Measurements from ENCODE around the gene ARHGEF7. TPM values are rescaled to one million over a fixed set of nuclear protein-coding genes. Genes with fewer than 3 reads are reported as not detected.

The ARHGEF7 gene
- total RNA-seq, 2 experiments from 2014 or later = 39.5 to 51.3 TPM

GRCh38 chr13:111269508-111269907 is 154.4 kb downstream of the ARHGEF7 start:
- DNase-seq (ENCODE audit: low spot score) = no peak
- no peaks in the 10 kb centered on the region for H3K9me2 ChIP-seq (ENCODE audit: insufficient read depth, low read length)
- H3K4me3 ChIP-seq (ENCODE audit: low read depth, low read length, poor library complexity, severe bottlenecking) = no peak overlapping the region
- POLR2A ChIA-PET = no interaction called here
- CTCF ChIA-PET (ENCODE audit: unreplicated experiment) = no interaction called here
- no peaks in the 10 kb centered on the region for H3K9me3 ChIP-seq (ENCODE audit: low read length)
- BruUV-seq (replicated peaks) = no TSS peak
- H4K20me1 ChIP-seq (ENCODE audit: insufficient read depth, low read length) = no peaks in the 10 kb centered on the region
- no peak for TF ChIP-seq EZH2phosphoT487 (IDR thresholded peaks at IDR 0.05; ENCODE audit: borderline replicate concordance, low read depth, low read length)
- no peak for TF ChIP-seq CTCF (conservative IDR thresholded peaks at IDR 0.05; ENCODE audit: low read length)
- intact Hi-C loops (cut with micrococcal nuclease; ENCODE audit: unreplicated experiment) = no loop called here
- H3K79me2 ChIP-seq (ENCODE audit: insufficient read depth, low read depth, low read length) = no peaks in the 10 kb centered on the region
- no peak overlapping the region for H2AFZ ChIP-seq (ENCODE audit: low read length)
- no peaks in the 10 kb centered on the region for H3K4me1 ChIP-seq (ENCODE audit: insufficient read depth, low read length, poor library complexity, severe bottlenecking)
- no peak overlapping the region for H3K27ac ChIP-seq (ENCODE audit: low read depth, low read length, poor library complexity, severe bottlenecking)
- peaks cover 64% of the 10 kb centered on the region for H3K36me3 ChIP-seq (ENCODE audit: insufficient read depth, low read length)
- no peak overlapping the region for H3K4me2 ChIP-seq (ENCODE audit: low read length)

- Histone ChIP-seq H3K4me1 (ENCODE audit: insufficient read depth, low read length, poor library complexity, severe bottlenecking) (no peaks in the 10 kb centered on the region), H4K20me1 (ENCODE audit: insufficient read depth, low read length) (no peaks in the 10 kb centered on the region), H3K4me3 (ENCODE audit: low read depth, low read length, poor library complexity, severe bottlenecking) (no peak overlapping the region), H2AFZ (ENCODE audit: low read length) (no peak overlapping the region), H3K4me2 (ENCODE audit: low read length) (no peak overlapping the region), H3K9me3 (ENCODE audit: low read length) (no peaks in the 10 kb centered on the region), H3K9me2 (ENCODE audit: insufficient read depth, low read length) (no peaks in the 10 kb centered on the region), H3K27ac (ENCODE audit: low read depth, low read length, poor library complexity, severe bottlenecking) (no peak overlapping the region), H3K79me2 (ENCODE audit: insufficient read depth, low read depth, low read length) (no peaks in the 10 kb centered on the region), H3K36me3 (ENCODE audit: insufficient read depth, low read length) (peaks cover 68% of the 10 kb centered on the region)
- DNase-seq (ENCODE audit: low spot score) = no peak
- intact Hi-C loops (cut with micrococcal nuclease; ENCODE audit: unreplicated experiment) = no loop called here
- no peak for TF ChIP-seq EZH2phosphoT487 (IDR thresholded peaks at IDR 0.05; ENCODE audit: borderline replicate concordance, low read depth, low read length)
- no peak for TF ChIP-seq CTCF (conservative IDR thresholded peaks at IDR 0.05; ENCODE audit: low read length)
- no TSS peak for BruUV-seq (replicated peaks)
- ChIA-PET CTCF (ENCODE audit: unreplicated experiment) (no interaction called here), POLR2A (no interaction called here)
Measured at GRCh38 chr13:111270126-111270525, 155.0 kb downstream of the ARHGEF7 start.

GRCh38 chr13:111270765-111271698 is 155.9 kb downstream of the ARHGEF7 start:
- no peak overlapping the region for H3K27ac ChIP-seq (ENCODE audit: low read depth, low read length, poor library complexity, severe bottlenecking)
- H2AFZ ChIP-seq (ENCODE audit: low read length) = no peak overlapping the region
- no peaks in the 10 kb centered on the region for H3K4me1 ChIP-seq (ENCODE audit: insufficient read depth, low read length, poor library complexity, severe bottlenecking)
- H3K36me3 ChIP-seq (ENCODE audit: insufficient read depth, low read length) = peaks cover 72% of the 10 kb centered on the region
- TF ChIP-seq CTCF (conservative IDR thresholded peaks at IDR 0.05; ENCODE audit: low read length) (no peak), EZH2phosphoT487 (IDR thresholded peaks at IDR 0.05; ENCODE audit: borderline replicate concordance, low read depth, low read length) (no peak)
- H3K79me2 ChIP-seq (ENCODE audit: insufficient read depth, low read depth, low read length) = no peaks in the 10 kb centered on the region
- no TSS peak for BruUV-seq (replicated peaks)
- H3K9me2 ChIP-seq (ENCODE audit: insufficient read depth, low read length) = no peaks in the 10 kb centered on the region
- CTCF ChIA-PET (ENCODE audit: unreplicated experiment) = no interaction called here
- no peak overlapping the region for H3K4me3 ChIP-seq (ENCODE audit: low read depth, low read length, poor library complexity, severe bottlenecking)
- H4K20me1 ChIP-seq (ENCODE audit: insufficient read depth, low read length) = no peaks in the 10 kb centered on the region
- no peak overlapping the region for H3K4me2 ChIP-seq (ENCODE audit: low read length)
- intact Hi-C loops (cut with micrococcal nuclease; ENCODE audit: unreplicated experiment) = no loop called here
- no peaks in the 10 kb centered on the region for H3K9me3 ChIP-seq (ENCODE audit: low read length)
- DNase-seq (ENCODE audit: low spot score) = no peak
- POLR2A ChIA-PET = no interaction called here
